ENCODE measurements around the gene C1QTNF4.
"Not testable (repeated sequence)": the region's sequence is repeated elsewhere in the genome, so short reads cannot be mapped to it uniquely, and the experiment has no call there.

DNA sequence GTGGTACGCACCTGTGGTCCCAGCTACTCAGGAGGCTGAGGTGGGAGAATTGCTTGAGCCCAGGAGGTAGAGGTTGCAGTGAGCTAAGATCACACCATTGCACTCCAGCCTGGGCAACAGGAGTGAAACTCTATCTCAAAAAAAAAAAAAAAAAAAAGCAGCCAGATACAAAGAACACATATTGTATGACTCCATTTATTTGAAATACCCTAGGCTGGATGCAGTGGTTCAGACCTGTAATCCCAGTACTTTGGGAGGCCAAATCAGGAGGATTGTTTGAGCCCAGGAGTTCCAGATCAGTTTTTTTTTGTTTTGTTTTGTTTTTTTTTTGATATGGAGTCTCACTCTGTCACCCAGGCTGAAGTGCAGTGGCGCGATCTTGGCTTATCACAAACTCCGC lies 31.8 kb downstream of the C1QTNF4 start:
- not testable (repeated sequence) for TF ChIP-seq CTCF (IDR thresholded peaks at IDR 0.05; ENCODE audit: insufficient read depth, low read length); GABPA (IDR thresholded peaks at IDR 0.05; ENCODE audit: low read depth)
- TF ChIP-seq, protein P1, sequence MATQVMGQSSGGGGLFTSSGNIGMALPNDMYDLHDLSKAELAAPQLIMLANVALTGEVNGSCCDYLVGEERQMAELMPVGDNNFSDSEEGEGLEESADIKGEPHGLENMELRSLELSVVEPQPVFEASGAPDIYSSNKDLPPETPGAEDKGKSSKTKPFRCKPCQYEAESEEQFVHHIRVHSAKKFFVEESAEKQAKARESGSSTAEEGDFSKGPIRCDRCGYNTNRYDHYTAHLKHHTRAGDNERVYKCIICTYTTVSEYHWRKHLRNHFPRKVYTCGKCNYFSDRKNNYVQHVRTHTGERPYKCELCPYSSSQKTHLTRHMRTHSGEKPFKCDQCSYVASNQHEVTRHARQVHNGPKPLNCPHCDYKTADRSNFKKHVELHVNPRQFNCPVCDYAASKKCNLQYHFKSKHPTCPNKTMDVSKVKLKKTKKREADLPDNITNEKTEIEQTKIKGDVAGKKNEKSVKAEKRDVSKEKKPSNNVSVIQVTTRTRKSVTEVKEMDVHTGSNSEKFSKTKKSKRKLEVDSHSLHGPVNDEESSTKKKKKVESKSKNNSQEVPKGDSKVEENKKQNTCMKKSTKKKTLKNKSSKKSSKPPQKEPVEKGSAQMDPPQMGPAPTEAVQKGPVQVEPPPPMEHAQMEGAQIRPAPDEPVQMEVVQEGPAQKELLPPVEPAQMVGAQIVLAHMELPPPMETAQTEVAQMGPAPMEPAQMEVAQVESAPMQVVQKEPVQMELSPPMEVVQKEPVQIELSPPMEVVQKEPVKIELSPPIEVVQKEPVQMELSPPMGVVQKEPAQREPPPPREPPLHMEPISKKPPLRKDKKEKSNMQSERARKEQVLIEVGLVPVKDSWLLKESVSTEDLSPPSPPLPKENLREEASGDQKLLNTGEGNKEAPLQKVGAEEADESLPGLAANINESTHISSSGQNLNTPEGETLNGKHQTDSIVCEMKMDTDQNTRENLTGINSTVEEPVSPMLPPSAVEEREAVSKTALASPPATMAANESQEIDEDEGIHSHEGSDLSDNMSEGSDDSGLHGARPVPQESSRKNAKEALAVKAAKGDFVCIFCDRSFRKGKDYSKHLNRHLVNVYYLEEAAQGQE (IDR thresholded peaks at IDR 0.05; ENCODE audit: insufficient replicate concordance, low read depth), result not testable (repeated sequence)
